ENCODE measurements around the gene CHST14.

GRCh38 chr15:40421246-40422157 lies 49.3 kb upstream of the CHST14 start:
- TF ChIP-seq POLR2AphosphoS5 (IDR thresholded peaks at IDR 0.05): peak; percentile 53
- TF ChIP-seq CTCF (IDR thresholded peaks at IDR 0.05): peak; percentile 89 to 96 (median 92)
